GM19468 (cell line): ENCODE results near the gene DYNLT2.

ENCODE experiments used
- ATAC-seq: cut with Tn5 transposase; IDR thresholded peaks from one replicate; pipeline ENCODE4 v1.9.1; 2021; ENCODE audit warnings: mild to moderate bottlenecking, moderate library complexity, moderate number of reproducible peaks; ENCODE audit not compliant: unreplicated experiment; ENCODE audit errors: extremely low read depth

Gene DYNLT2, protein sequence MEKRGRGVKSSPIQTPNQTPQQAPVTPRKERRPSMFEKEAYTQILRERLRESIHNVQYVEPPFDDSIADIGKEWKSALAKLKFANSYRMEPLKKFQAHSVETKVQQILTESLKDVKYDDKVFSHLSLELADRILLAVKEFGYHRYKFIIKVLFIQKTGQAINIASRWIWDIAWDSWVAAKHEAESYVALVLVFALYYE

DNA sequence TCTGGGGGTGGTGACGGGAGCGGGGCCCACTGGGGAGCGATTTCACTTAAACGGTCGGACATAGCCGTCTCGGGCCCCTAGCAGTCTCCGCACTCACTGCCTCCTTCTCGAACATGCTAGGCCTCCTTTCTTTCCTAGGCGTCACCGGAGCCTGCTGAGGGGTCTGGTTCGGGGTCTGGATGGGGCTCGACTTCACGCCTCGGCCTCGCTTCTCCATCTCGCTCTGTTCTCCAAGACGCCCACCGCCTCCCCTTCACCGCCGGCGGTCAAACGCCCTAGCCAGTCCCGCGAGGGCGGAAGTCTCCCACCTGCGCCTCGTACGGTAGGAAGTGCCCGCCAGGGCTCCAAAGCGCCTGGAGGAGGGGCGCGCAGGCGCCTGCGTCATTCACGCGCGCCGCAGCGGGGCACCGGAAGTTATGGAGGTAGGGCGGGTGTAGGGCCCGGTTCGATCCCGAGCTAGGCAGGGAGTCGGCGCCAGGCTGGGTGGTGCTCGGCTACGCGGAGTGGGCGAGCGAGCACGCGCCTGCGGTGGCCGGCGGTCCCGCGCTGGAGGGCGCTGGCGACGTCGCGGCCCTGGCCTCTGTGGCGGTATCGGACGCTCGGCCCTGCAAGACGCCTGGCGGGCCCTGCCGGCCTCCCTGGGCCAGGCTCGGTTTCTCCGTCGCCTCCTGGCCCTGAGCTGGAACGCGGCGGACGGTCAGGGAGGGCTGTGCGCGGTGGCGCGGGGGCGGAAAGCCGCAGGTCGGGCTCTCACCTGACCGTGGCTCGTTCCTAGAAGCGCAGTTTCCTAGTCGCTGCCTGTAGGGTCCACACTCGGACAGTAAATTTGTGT is at the start of gene DYNLT2, which contains the start of gene ERMARD:
Gene DYNLT2 (minus strand): TSS at position 331 of the 832 bp plus-strand sequence. CDS start 114 bp downstream, at position 217.
Gene ERMARD (plus strand): TSS at position 381 of the 832 bp plus-strand sequence. CDS start 36 bp downstream, at position 417.
- peak; percentile 96 for ATAC-seq

DNA sequence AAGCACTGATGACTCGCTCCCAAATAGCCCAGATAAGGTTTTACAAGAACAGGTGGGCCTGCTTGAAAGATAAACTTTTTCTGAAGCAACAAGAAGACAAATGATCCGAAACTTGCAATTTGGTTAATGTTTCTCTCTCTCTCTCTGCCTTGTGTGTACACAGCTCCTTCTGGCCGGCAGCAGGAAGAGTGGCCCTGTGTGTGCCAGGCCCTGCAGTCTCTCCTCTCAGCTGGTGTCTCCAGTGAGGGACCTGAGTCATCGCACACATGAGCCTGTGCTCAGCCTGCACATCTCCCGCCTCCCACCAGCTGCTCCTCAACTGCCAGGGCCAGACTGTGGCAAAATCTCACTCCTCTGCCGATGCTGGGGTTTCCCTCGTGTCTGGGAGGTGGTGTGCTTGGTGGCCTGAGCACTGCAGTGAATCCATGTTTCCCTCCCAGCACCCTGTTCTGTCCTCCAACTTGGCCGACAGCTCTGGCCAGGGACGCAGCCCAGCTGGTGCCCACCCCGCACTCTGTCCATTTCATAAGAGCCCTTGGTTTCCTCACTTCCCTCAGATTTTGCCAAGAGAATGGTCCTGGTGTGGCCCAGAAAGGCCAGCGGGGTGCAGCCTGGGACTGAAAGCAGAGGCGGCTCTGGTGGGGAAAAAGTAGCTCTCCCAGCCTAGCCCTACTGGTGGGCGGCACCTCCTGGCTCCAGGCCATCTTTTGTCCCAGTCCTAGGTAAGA is 49.5 kb upstream of the DYNLT2 start:
- no peak for ATAC-seq

DNA sequence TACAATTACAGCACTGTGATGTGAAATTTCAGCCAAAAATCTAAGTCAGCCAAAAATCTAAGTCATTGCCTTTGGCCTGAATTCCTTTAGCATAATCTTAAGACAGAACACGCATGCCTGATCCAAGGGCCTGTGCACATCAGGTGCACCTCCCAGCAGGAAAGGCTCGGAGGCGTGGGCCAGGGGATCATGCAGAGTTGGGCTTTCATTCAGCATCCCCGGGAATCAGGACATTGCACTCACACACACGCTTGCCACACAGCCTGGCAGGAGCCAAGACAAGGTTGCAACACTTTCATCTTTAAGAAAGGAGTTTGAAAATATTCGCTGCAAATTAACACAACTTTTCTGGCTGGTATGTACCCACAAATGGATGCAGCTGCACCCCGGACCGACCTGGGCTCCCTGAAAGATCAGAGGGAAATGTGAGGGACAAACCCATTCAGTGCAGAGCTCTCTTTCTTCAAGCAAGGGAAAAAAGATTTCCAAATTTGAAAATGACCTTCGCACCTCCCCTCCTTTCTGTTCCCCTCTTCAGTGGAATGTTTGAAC is 48.8 kb upstream of the DYNLT2 start:
- ATAC-seq = no peak

DNA sequence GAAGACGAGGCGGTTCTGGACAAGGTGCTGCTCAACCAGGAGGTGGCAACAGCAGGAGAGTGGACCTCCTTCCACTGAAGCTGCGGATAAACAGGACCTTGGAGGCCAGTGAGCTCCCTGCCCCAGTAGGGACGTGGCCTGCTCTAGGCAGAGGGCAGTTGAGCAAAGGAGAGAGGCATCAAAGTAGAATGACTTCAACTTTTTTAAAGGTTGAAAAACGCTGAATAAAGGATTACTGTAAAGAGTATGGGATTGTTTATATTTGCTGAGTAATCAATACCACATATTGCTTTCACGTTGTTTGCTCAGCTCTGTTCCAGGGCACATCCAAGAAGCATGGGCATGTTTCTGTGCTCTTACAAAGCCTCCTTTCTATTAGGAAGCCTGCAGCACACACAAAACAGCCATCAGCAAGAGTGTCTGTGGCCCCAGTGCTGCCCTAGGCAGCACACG is 48.1 kb upstream of the DYNLT2 start:
- no peak for ATAC-seq

DNA sequence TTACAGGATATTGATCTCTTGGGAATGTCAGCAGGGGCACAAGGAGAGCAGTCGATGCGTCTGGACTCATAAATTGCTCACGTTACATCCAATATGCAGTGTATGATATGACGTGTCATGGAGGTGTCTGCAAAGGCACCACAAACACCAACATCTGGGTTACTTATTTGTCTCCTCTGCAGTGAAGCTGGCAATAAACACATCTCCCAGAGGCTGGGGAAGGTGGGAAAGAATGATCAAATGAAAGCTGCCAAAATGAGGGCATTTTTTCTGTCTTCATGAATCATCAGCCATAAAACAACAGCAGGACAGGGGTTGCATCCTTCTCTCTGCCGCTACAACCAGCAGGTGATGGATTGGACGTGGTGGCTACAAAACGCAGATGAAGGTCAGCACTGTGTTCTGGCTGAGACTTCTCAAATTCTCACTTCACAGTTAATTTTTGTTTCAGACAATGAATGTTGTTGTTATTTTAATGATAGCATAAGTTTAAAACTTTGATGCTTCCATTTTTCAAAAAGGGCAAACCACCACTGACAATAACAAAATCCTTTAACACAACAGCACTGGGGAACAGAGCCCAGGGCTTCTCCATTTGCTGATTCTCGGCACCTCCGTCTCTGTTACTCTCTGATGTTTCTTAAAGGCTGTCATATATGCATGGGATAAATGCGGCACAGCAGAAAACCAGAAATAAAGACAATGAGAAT is 47.5 kb upstream of the DYNLT2 start:
- ATAC-seq = no peak

DNA sequence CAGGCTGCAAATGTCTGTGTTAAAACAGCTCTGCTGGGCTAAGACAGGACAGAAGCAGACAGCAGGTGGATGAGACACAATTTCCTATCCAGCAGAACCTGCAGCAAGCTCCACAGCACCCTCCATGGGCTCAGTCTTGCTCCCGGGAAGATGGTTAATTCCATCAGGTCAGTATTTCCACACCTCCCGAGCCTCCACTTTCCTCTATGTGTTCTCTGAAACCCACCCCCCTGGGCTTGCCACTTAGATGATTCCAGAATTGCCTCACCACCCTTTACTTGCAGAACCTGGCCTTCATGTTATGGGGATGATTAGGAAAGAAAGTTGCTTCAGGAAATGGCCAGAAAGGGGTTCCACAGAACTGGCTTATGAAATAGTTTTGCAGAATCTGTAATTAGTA is 43.8 kb upstream of the DYNLT2 start:
- ATAC-seq = no peak

DNA sequence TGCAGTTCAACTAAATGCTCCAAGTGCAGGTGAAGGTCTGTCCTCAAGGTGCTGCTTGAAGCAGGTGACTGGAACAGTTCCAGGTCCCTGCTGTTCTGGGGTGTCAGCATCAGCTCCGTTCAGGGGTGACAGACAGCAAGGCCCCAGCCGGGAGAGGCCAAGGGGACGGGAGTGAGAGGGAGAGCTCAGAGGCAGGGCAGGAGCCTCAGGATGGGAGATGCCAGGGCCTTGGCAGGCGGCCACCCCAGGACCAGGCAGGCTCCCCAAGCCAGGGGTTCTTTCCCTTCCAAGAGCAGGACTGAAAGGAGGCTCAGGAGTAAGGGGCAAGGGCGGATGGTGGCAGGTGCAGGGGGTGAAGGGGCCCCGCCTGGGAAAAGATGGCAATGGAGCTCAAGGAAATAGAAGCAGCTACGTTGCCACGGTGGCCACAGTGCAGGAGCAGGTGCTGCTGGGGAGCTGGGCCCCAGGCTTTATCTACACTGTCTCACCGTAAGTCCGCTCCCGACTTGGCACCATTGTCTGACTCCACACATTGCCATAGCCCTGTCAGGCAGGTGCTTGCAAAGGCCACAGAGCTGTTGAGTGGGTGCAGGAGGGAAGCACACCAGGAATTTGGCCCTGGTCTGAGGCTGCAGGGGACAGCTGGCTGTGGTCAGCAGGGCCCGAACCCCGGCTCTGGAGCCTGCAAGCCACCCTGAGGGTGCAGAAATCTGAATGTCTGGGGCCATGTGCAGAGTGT is 43.1 kb upstream of the DYNLT2 start:
- no peak for ATAC-seq

DNA sequence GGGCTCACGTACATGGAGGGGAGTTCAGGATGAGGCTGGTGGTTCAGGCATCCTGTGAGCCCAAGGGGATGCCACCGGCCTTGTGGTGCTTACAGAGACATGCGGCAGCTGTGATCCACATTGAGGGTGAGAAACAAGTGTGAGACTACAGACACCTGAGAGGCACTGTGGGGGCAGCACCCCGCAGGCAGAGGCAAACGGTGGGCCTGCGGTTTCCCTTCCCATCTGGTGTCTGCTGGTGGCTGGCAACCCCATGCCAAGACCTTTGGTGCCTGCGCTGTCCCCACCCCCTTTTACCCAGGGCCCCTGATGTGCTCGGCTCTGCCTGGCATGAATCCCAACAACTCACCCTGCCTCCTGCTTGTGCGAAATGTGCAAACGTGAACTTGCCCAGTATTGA is 42.0 kb upstream of the DYNLT2 start:
- no peak for ATAC-seq

DNA sequence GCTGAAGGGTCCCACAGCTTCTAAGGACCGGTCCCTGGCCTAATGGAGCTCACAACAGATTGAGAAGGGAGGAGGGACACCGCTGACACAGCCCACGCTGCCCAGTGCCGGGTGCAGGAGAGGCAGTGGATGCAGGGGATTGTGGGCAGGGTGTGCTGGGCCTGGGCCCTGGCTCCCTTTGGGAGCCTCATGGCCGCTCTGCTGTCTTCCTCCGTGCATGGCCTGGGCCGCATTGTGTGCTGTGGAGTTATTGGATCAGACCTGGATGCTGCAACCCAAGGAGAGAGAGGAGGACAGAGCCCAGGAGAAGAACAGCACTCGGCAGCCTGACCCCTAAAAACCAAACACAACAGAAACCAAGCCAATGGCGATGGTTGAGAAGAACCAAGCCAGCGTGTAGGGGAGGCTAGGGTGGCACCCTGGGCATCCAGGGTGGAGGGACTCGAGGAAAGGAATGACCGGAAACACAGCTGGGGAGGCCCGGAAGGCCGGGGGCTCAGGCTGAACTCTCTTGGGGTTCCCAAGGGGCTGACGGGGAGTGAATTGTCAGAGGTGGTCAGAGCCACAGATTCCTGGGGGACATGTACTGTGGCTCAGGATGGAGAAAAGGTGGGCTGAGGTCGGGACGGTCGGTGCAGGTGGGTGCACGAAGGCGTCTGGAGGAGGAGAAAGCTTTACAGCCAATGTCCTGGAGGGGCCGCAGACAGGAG is 41.1 kb upstream of the DYNLT2 start:
- no peak for ATAC-seq

DNA sequence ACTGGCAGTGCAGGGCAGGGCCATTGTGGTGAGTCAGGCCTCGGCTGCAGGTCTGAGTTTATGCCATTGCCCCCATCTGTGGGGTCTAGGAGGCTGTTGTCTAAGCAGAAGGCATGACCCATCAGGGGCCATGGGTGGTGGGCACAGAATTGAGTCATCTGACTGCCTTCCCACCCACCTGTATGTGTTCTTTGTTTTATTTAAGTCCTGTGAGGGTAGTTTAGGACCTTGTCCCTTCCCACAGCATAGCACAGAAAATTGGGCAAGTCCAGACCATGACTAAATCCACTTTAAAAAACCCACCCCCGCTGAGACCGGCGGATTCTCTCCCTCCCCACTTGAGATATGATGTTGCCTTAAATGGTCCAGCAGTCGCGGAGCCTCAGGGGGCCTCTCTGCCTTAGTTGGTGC is 40.4 kb upstream of the DYNLT2 start:
- no peak for ATAC-seq

DNA sequence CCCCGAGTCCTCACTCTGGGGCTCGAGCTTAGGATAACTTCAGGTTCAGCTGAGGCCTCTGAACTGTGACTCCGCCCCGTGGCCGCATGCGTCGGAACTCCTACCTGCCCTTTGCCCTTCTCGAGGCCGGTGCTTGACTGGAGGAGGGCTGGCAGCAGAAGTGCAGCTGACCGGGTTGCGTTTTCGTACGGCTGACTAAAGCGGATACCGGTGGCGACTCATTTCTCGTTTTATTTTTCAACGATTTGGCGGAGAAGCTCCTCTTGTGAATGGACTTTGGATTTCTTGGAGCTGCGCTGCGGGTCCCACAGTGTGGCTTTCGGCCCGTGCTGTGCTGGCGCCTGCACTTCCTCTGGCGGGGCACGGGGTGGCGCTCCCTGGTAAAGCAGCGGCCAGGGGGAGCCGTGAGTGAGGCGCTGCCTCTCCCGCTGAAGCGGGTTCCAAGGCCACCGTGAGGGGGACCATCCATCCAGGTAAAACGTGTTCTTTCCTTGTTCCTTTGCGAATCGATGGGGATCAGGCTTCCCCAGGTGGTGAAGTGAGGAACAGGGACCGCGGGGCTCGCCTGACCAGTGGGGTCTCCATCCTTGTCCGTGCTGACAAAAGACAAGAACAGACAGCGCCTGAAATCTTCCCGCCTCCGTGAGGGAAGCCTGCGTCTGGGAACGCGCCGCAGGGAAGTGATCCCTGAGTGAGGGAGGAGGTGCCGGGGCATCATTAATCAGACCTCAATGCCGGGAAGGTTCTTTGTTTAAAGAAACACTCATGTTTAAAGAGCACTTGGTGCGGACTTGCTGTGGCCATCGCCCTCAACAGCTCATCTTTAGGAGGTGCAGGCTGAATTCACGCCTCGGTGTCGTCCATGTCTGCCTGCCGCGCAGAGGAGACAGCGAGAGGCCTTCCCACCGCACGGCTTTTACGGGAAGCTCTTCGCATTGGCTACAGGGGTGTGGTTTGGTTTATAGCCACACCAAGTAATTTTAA is 38.9 kb upstream of the DYNLT2 start:
- peak; percentile 83 for ATAC-seq

DNA sequence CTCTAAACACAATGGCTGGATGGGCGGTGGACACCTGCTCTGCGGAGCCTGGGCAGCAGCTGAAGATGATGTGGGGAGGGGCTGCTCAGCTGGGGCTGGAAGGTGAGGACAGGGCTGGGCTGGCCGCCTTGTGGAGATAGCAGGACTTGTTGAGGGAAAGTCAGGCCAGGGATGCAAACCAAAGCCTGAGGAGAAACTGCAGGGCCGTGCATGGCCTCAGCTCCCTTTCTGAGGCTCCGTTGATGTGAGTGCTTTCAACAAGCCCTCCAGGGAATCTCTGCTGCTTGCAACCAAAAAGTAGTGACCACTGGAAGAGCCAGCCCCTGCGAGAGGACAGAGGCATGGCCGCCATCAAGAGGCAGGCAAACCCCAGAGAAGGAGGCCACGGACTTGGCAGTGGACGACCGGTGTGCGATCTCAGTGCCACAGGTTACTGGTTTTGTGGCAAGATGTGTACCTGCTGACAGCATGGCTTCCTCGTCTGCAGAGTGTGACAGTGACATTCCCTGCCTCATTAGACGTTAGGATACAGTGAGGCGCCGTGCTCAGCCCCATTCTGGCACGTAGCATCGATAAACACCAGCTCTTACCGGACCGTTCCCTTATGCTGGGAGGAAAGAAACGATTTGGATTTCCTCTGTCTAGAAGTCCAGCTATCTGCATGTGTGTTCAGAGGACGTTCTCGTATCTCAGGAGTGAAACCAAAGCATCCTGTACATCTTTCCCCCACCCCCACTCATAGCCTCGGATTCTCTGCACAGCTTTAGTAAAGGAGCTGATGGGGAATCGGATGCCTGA is 38.0 kb upstream of the DYNLT2 start:
- ATAC-seq = no peak

DNA sequence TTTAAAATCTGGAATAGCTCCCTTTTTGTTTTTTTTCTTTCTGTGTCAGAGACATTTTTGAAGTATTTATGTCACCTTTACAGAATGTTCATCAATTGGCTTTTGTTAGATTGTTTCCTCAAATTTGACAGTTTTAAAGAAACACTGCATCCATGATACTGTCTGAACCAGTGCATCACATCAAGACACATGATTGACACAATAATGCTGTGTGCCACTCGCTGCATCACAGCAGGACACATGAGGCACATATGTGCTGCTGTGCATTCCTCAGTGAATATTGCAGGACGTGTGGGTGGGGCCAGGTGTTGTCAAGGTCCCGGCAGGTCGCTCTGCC is 37.4 kb upstream of the DYNLT2 start:
- no peak for ATAC-seq

DNA sequence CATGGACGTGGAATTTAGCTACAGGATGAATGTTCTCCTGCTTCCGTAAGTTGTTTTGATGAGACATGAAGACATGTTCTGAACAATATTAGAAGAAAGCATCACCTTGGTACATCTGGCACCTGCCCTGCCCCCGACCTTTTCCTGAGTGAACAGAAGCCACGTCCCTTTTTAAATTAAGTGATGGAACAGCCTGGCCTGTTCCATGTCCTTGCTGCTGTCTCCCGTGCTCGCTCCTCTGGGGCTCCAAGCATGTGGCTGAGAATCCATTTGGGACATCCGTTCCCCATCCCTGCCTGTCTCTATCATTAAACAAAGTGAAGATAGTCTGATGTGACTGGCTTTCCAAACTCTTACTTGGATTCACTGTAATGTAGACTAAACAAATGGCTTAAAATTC is 36.4 kb upstream of the DYNLT2 start:
- no peak for ATAC-seq

DNA sequence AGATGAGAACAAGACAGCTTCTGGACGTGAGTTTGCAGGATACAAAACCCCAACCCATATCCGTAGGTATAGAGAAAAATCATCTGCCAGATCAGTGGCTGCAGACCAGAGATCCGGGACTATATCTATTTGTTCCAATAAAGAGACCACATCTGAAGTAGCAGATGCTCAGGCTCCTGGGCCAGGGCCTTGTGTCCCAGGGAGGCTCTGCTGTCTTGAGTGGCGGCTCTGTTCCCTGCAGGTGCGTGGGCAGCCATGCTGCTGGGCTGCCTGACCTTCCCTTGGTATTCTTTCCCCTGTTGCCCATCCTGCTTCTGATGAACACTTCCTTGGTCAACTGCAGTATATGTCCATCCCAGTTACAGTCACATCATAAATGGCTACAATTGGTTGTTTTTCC is 35.0 kb upstream of the DYNLT2 start:
- ATAC-seq = no peak

DNA sequence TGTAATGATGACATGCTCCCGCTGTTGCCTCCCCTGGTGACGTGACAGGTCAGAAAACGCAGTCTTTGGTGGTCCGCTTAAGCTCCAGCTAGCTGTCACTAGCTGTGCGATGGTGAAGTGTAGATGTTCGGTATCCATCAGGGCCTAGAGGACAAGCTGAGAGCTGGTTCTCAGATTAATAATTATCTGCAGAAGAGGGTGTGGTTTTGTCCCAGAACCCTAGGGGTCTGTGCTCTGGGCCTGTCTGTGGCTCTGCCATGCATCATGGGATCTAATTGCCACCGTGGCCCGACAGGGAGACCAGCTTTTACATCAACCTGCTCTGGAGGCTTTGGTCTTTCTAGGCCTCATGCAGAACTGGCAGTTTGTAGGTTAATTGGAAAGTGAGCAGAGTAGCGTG is 34.2 kb upstream of the DYNLT2 start:
- no peak for ATAC-seq

DNA sequence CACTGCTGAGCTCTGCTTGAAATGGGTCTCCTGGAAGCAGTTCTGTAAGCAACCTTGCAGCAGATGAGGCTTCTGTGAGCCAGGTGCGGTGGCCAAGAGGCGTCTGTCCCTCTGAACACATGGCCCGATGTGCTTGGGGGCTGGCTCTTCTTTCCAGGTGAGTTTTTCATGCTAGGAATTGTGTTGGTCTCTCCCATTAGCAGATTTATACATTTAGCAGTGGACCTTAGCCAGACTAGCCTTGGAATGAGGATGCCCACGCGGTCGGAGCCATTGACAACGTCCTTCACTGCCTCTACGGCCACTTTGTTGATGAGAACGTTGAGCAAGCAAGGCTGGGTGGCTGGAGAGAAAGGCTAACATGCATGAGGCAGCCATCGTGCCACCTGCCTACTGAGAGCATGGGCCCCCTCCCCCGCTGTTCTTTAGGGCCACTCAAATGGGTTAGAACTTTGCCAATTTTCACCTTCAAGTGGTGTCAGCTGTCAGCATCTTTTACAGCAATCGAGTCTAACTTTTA is 33.5 kb upstream of the DYNLT2 start:
- ATAC-seq = no peak
